ENCODE data around the gene ERCC2.
"Not testable (repeated sequence)": the region's sequence is repeated elsewhere in the genome, so short reads cannot be mapped to it uniquely, and the experiment has no call there.

Gene ERCC2

DNA sequence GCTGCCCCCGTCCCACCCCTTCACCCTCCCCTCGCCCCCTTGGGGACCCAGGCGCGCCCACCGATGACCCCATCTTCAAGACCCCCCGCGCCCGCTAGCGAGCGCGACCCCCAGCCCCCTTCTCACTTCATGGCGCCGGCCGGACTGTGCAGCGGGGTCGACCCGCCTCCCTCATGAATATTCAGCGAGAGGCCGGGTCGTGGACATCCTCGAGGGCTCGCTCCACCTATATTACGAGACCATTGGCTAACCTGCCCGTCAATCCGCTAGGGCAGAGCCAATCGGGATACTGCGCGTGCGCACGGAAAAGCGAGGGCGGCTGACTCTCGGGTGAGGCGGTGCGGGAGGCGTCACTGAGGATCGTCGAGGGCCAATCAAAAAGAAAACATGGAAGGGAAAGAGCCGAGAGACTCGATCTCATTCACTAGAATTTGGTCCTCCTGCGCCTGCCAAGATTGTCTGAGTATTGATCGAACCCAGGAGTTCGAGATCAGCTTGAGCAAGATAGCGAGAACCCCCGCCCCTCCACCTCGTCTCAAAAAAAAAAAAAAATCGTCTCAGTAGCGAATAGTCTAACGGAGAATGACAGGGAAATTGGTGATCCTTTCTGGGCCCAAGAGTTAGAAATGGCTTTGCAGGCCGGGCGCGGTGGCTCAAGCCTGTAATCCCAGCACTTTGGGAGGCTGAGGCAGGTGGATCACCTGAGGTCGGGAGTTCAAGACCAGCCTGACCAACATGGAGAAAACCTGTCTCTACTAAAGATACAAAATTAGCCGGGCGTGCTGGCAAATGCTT lies at the start of gene ERCC2:
TSS of gene ERCC2 (minus strand) at position 164 of the 795 bp plus-strand sequence. CDS start at position 131, 33 bp downstream.
- peak; percentile 98 for DNase-seq (ENCODE audit: low read depth)

DNA sequence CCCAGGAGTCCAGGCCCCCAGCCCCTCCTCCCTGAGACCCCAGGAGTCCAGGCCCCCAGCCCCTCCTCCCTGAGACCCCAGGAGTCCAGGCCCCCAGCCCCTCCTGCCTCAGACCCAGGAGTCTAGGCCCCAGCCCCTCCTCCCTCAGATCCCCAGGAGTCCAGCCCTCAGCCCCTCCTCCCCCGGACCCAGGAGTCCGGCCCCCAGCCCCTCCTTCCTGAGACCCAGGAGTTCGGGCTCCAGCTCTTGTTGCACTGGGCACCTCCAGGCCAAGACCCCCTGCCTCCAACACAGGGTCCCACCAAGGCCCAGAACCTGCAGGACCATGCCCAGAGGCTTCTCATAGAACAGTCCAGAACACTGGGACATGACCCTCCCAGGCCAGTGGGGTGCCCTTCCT lies 49.5 kb upstream of the ERCC2 start:
- DNase-seq (ENCODE audit: low read depth), result no peak

DNA sequence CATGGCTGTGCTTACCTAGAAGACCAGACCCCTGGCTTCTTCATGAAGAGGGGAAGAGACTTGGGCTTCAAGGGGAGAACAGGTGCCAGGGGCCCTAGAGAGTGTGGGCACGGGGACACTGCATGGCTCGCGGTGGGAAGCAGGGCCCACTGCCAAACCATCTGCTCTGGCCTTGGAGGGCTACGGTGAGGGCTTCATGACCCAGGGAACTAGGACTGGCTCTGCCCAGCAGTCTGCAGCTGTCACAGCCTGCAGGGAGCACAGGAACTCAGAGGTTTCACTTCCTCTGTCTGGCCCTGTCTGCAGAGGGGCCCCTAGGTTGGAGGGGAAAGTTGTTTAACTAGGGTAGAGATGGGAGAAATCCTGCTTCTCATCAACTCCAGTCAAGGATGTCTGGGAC lies 49.0 kb upstream of the ERCC2 start:
- no peak for DNase-seq (ENCODE audit: low read depth)

- DNase-seq (ENCODE audit: low read depth), result no peak
Observed at GRCh38 chr19:45418802-45419201, 48.4 kb upstream of the ERCC2 start.

GRCh38 chr19:45417151-45417550 lies 46.8 kb upstream of the ERCC2 start:
- DNase-seq (ENCODE audit: low read depth), result no peak

DNA sequence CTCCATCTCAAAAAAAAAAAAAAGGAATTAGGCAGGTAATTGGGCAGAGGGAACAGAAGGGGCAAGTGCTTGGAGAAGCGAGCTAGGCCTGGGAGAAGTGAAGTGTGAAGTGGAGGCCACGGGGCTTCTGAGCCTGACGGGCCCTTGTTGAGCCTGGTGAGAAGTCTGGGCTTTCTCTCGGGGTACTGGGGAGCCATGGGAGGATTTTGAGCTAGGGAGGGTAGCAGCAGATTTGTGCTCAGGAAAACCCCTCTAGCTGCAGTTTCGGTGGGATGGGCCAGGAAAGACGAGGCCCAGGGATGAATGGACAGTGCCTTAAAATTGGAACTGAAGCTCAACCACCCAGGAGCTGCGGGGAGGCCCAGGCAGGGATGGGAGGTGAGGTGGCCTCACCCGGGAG lies 44.1 kb upstream of the ERCC2 start:
- no peak for DNase-seq (ENCODE audit: low read depth)

DNA sequence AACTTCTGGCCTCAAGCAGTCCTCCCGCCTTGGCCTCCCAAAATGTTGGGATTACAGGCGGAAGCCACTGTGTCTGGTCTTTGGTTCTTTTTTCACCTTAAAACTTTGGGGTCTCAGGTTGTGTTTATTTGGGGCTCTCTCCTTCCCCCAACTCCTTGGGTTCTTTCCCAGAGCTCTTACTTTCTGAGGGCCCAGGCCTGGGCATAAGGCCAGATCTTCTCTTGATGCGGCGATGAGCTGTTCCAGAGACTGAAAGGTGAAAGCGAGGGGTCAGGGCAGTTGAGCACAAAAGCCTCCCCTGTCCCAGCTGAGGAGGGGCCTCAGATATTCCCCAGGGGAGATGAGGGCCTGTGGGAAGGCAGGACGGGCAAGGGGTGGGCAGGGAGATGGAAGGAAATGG lies 43.1 kb upstream of the ERCC2 start:
- DNase-seq (ENCODE audit: low read depth), result no peak

DNA sequence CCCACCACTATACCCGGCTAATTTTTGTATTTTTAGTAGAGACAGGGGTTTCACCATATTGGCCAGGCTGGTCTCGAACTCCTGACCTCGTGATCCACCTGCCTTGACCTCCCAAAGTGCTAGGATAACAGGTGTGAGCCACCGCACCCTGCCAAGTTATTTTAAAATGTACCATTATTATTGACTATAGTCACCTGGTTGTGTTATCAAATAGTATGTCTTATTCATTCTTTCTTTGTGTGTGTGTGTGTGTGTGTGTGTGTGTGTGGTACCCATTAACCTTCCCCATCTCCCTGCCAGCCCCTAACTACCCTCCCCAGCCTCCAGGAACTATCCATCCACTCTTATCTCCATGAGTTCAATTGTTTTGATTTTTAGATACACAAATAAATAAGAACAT lies 40.0 kb upstream of the ERCC2 start:
- not testable (repeated sequence) for DNase-seq (ENCODE audit: low read depth)

DNA sequence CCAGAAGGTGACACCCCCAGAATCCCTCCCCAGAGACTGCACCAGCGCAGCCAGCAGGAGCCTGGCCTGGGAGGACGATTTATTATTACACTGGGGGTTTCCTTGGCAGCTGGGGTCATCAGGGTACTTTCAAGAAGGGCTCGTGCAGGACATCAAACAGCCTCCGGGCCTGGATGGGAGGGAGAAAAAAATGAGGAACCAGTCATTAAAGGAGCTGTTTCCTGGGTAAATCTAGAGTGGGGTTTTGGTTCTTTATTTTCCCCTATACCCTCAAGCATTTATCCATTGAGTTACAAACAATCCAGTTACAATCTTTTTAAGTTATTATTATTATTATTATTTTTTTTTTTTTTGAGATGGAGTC lies 39.2 kb upstream of the ERCC2 start:
- no peak for DNase-seq (ENCODE audit: low read depth)

DNA sequence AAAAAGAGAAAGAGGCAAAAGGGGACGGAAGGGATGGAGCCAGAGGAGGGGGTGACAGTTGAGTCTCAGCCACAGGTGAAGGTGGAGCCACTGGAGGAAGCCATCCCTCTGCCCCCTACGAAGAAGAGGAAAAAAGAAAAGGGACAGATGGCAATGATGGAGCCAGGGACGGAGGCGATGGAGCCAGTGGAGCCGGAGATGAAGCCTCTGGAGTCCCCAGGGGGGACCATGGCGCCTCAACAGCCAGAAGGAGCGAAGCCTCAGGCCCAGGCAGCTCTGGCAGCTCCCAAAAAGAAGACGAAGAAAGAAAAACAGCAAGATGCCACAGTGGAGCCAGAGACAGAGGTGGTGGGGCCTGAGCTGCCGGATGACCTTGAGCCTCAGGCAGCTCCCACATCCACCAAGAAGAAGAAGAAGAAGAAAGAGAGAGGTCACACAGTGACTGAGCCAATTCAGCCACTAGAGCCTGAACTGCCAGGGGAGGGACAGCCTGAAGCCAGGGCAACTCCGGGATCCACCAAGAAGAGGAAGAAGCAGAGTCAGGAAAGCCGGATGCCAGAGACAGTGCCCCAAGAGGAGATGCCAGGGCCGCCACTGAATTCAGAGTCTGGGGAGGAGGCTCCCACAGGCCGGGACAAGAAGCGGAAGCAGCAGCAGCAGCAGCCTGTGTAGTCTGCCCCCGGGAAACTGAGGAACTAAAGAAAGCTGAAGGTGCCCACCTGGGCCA lies 38.6 kb upstream of the ERCC2 start:
- no peak for DNase-seq (ENCODE audit: low read depth)

GRCh38 chr19:45408121-45408520 lies 37.7 kb upstream of the ERCC2 start:
- no peak for DNase-seq (ENCODE audit: low read depth)

DNA sequence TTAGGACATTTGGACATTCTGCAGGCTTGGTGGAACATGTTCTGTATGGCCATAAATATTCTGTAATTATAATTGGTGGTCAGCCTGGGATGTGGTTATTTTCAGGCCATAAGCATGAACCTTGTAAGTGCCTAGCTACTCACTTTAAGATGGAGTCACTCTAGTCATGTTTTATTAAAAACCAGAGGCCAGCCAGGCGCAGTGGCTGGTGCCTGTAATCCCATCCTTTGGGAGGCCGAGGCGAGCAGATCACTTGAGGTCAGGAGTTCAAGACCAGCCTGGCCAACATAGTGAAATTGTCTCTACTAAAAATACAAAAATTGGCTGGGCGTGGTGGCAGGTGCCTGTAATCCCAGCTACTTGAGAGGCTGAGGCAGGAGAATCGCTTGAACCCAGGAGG lies 37.2 kb upstream of the ERCC2 start:
- not testable (repeated sequence) for DNase-seq (ENCODE audit: low read depth)

DNA sequence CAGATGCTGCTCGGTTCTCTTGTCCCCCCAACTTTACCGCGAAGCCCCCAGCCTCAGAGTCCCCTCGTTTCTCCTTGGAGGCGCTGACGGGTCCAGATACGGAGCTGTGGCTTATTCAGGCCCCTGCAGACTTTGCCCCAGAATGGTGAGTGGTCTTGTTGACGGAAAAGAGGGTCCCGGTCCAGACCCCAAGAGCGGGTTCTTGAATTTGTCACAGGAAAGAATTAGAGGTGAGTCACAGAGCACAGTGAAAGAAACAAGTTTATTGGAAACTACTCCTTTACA lies 36.7 kb upstream of the ERCC2 start:
- DNase-seq (ENCODE audit: low read depth), result no peak

- peak; percentile 68 for DNase-seq (ENCODE audit: low read depth)
Observed at GRCh38 chr19:45406226-45407090, 36.1 kb upstream of the ERCC2 start, which contains the start of gene POLR1G. Gene POLR1G, plus strand, starts transcription at chr19:45406644. Its CDS starts 53 bp downstream, at chr19:45406697.

DNA sequence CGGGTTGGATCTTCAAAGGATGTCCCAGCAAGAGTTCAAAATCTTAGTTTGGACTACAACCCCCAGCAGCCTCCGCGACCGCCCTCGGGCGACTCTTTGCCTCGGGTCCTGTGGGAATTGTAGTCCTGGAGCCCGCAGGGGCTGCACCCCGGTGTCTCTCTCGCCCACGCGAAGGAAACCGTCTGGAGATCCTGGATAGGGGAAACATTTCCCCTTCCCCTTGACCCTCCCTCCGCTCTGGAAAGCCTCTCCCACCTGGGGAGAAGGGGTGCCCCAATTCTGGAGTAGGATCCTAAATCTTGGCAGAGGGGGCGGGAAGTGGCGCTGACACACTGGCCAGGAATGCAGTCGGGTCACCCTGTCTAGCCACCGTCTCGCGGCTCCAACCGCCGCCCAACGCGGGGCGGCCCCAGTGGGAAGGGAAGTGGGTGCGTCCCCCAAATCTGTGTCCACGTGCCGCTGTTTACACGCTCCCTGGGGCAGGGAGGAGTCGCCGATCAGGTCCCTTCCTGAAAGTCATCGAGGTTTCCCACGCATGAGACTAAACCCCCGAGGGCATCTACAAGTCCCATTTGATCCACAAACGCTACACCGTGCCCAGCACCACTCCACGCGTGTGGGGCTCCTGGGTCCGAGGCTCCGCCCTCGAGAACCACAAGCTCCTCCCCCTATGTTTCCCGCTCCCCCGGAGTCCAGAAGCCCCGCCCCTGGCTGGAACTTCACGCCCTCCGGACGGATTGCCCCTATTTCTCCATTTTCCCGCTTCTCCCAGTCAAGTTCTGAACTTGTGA lies 35.3 kb upstream of the ERCC2 start:
- peak; percentile 68 for DNase-seq (ENCODE audit: low read depth)

GRCh38 chr19:45404557-45405434 lies 34.4 kb upstream of the ERCC2 start, which contains the start of gene PPP1R13L:
Gene PPP1R13L, minus strand, starts transcription at chr19:45405069. Its CDS starts 6,751 bp downstream, at chr19:45398318.
- no peak for DNase-seq (ENCODE audit: low read depth)

GRCh38 chr19:45403781-45404556 lies 33.6 kb upstream of the ERCC2 start:
- peak; percentile 36 for DNase-seq (ENCODE audit: low read depth)

DNA sequence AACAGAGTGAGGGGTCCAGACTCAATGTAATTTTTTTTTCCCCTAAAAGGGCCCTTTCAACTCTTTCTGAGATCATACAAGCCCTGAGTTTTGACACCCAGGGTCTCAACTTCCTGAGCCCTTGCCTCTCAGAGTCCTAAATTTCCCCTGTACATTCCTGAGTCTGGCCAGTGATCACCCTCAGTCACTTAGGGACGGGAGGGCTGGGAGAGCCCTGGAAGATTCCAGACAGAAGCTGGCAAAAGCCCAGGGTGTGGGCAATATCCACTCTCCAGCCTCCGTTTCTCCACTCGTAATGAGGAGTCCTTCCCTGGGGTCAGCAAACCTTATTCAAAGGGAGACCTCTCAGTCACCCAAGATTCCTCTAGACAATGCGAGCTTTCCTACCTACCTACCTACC lies 32.9 kb upstream of the ERCC2 start:
- no peak for DNase-seq (ENCODE audit: low read depth)

DNA sequence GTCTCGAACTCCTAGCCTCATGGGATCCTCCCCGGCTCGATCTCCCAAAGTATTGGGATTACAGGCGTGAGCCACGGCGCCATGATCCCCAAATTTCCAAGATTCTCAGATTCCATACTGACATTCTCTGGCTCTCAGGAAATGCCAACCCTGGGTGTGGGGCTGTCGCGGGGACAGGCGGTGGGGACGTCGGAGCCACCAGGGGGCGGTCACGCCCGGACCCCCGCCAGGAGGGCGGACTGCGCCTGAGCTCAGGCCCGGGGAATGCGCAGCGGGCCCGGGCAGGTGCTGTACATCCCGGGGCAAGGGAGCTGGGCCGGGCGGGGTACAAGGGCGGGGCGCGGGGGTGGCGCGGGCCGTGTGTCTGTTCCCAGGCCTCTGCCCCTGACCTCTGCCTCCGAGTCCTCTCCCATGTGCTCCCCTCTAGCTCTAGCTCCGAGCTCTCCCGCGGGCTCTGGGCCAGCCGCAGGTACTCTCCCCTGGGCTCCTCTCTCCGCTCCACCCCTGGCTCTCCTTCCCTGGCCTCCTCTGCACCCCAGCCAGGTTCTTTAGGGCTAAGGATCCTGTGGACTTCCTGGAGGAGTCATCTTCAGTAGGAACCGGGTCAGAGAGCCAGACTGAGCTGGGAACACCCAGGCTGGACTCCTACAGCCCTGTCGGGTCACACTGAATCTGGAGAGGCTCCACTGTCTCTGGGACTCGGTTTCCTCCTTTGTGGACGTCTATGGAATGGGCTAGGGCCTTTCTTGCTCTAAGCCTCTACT lies 32.1 kb upstream of the ERCC2 start:
- no peak for DNase-seq (ENCODE audit: low read depth)

Measured in stimulated activated CD8-positive, alpha-beta memory T cell treated with anti-CD3 and anti-CD28 coated beads, Interleukin-12 subunit alpha, Interleukin-12 subunit beta, amount 100 ng/mL, for 4 hours (primary cell).